Upper lobe of left lung (tissue), 4 donors: Measurements from ENCODE around the gene DPEP2.

Source experiments
- CTCF ChIP-seq, 6 experiments: fragments of 450-650 bp in 4 of 6; fragments of 200-600 bp in 2 of 6; sonication (generic) in 2 of 6; IDR thresholded peaks; one replicate each; pipeline ENCODE4 v1.5.1; 2016 to 2019; ENCODE audit warnings: antibody characterized with exemption in 6 of 6
- POLR2AphosphoS5 ChIP-seq, 2 donors: sonication (generic); formaldehyde crosslinking; IDR thresholded peaks; one replicate each; pipeline ENCODE4 v1.5.1; 2017; ENCODE audit warnings: antibody characterized with exemption in 2 of 2

- TF ChIP-seq POLR2AphosphoS5 (IDR thresholded peaks at IDR 0.05) (no peak), CTCF (IDR thresholded peaks at IDR 0.05) (no peak)
These were observed 22.3 kb downstream of the DPEP2 start for GRCh38 chr16:67977005-67977404.
